Neural cell (in vitro differentiated cells): ENCODE measurements around the gene F13B. TPM values are rescaled to one million over a fixed set of nuclear protein-coding genes. Genes with fewer than 3 reads are reported as not detected.

Experiments used
- H2AFZ ChIP-seq: fragments of 200-600, 300-800 bp; sonication (generic), shearing (Covaris generic); 2 replicates; pipeline ENCODE4 v1.6.0; 2014; ENCODE audit warnings: low read depth, mild to moderate bottlenecking, antibody characterized with exemption, low read length, moderate library complexity
- H3F3A ChIP-seq: fragments of 200-600 bp; shearing (Covaris generic); 2 replicates; pipeline ENCODE4 v1.6.1; 2016; ENCODE audit warnings: mild to moderate bottlenecking, moderate library complexity, mixed read lengths, antibody characterized with exemption, low read length; ENCODE audit not compliant: insufficient read depth, poor library complexity, severe bottlenecking
- H3K27ac ChIP-seq: fragments of 200-600, 300-800 bp; sonication (generic), shearing (Covaris generic); 2 replicates; pipeline ENCODE4 v1.5.1; 2014; ENCODE audit warnings: mild to moderate bottlenecking, low read length, moderate library complexity
- H3K27me3 ChIP-seq: fragments of 300-800, 200-600 bp; sonication (generic), shearing (Covaris generic); 2 replicates; pipeline ENCODE4 v1.6.0; 2014; ENCODE audit warnings: mild to moderate bottlenecking, low read depth, low read length, moderate library complexity; ENCODE audit not compliant: insufficient read depth
- H3K36me3 ChIP-seq: fragments of 300-800, 200-600 bp; sonication (generic), shearing (Covaris generic); 2 replicates; pipeline ENCODE4 v1.5.1; 2014; ENCODE audit warnings: mild to moderate bottlenecking, antibody characterized with exemption, low read length, moderate library complexity; ENCODE audit not compliant: insufficient read depth
- H3K4me2 ChIP-seq: fragments of 300-800, 200-600 bp; sonication (generic), shearing (Covaris generic); 2 replicates; pipeline ENCODE4 v1.6.0; 2014; ENCODE audit warnings: mild to moderate bottlenecking, low read length
- H3K4me3 ChIP-seq: fragments of 300-800, 200-600 bp; sonication (generic), shearing (Covaris generic); 2 replicates; pipeline ENCODE4 v1.5.1; 2014; ENCODE audit warnings: mild to moderate bottlenecking, low read length, moderate library complexity
- H3K79me2 ChIP-seq: fragments of 200-600 bp; shearing (Covaris generic); replicated peaks from 2 replicates; pipeline ENCODE4 v1.6.0; 2014; ENCODE audit warnings: mild to moderate bottlenecking, low read length, moderate library complexity; ENCODE audit not compliant: insufficient read depth
- H3K9ac ChIP-seq: fragments of 300-800, 200-600 bp; sonication (generic), shearing (Covaris generic); 2 replicates; pipeline ENCODE4 v1.6.1; 2016; ENCODE audit warnings: mild to moderate bottlenecking, low read length, mixed read lengths
- H3K9me2 ChIP-seq: fragments of 200-600 bp; shearing (Covaris generic); 2 replicates; pipeline ENCODE4 v1.6.1; 2016; ENCODE audit warnings: mild to moderate bottlenecking, low read length, mixed read lengths; ENCODE audit not compliant: insufficient read depth
- H3K9me3 ChIP-seq: fragments of 200-600, 300-800 bp; sonication (generic), shearing (Covaris generic); 2 replicates; pipeline ENCODE4 v1.6.1; 2016; ENCODE audit warnings: mild to moderate bottlenecking, mixed run types, low read length, moderate library complexity, mixed read lengths
- H4K20me1 ChIP-seq: fragments of 200-600 bp; shearing (Covaris generic); 2 replicates; pipeline ENCODE4 v1.6.1; 2016; ENCODE audit warnings: mild to moderate bottlenecking, mixed run types; ENCODE audit not compliant: insufficient read depth
- EP300 ChIP-seq: fragments of 450-650 bp; conservative IDR thresholded peaks from 2 replicates; pipeline ENCODE4 v1.6.1; 2014; ENCODE audit warnings: antibody characterized with exemption, mild to moderate bottlenecking, moderate library complexity; ENCODE audit not compliant: poor library complexity, severe bottlenecking
- EZH2 ChIP-seq: fragments of 200-600, 300-800 bp; shearing (Covaris generic), sonication (generic); IDR thresholded peaks from 2 replicates; pipeline ENCODE4 v1.6.1; 2014; ENCODE audit warnings: antibody characterized with exemption, low read length, borderline replicate concordance, mild to moderate bottlenecking; ENCODE audit not compliant: insufficient read depth, poor library complexity, severe bottlenecking
- MXI1 ChIP-seq: fragments of 450-650 bp; conservative IDR thresholded peaks from 2 replicates; pipeline ENCODE4 v1.6.1; 2014; ENCODE audit warnings: antibody characterized with exemption, mild to moderate bottlenecking; ENCODE audit not compliant: poor library complexity, severe bottlenecking
- POLR2AphosphoS5 ChIP-seq: IDR thresholded peaks from 2 replicates; pipeline ENCODE4 v1.6.1; 2012
- RAD21 ChIP-seq: fragments of 450-650 bp; conservative IDR thresholded peaks from 2 replicates; pipeline ENCODE4 v1.6.1; 2014; ENCODE audit warnings: antibody characterized with exemption, mild to moderate bottlenecking, moderate library complexity
- SMC3 ChIP-seq: fragments of 450-650 bp; conservative IDR thresholded peaks from 2 replicates; pipeline ENCODE4 v1.6.1; 2014; ENCODE audit warnings: antibody characterized with exemption, mild to moderate bottlenecking, moderate library complexity; ENCODE audit not compliant: poor library complexity
- TAF1 ChIP-seq: IDR thresholded peaks from 2 replicates; pipeline ENCODE4 v1.6.1; 2012; ENCODE audit warnings: low read depth
- polyA plus RNA-seq: library from polyadenylated mRNA; depleted of rRNA; stranded (reverse); fragments of >200 nt; gene quantifications from 2 replicates; pipeline ENCODE4 v1.2.3, GENCODE V29; 2014
- TF ChIP-seq, protein P1 (sequence below): fragments of 450-650 bp; IDR thresholded peaks from 2 replicates; pipeline ENCODE4 v1.5.1; 2014; ENCODE audit warnings: antibody characterized with exemption, mild to moderate bottlenecking, moderate library complexity; ENCODE audit not compliant: poor library complexity, severe bottlenecking
- TF ChIP-seq, protein P2 (sequence below): IDR thresholded peaks from 2 replicates; pipeline ENCODE4 v1.6.1; 2012; ENCODE audit warnings: borderline replicate concordance

Gene F13B
- polyA plus RNA-seq, 1 donor from 2014 or later: not detected

DNA sequence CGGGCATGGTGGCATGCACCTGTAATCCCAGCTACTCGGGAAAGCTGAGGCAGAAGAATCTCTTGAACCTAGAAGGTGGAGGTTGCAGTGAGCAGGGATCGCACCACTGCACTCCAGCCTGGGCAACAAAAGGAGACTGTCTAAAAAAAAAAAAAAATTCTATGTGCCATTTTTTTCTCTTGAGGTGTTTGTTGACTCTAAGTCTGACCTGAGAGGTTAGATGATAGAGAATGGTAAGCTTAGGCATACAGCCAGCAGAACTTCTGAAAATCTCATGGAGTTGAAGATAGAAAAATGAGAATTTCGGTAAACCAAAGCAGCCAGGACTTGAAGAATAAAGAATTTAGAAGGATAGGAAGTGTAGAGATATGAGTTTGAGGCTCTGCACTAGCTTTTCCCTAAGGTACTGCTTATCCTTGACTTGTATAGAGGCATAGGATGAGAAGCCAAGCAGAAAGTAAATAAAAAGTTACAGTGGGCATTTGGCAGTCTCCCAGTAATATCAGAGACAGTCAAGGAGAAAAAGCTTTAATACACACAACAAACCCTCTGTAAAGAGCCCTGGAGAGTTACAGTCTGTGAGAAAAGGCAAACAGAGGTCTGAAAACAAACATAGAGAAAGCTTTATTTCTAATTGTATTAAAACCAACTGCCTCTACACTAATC lies 24.3 kb downstream of the F13B start:
- H3K9me3 ChIP-seq: no peaks in the 10 kb centered on the region
- H3K4me2 ChIP-seq: no peak overlapping the region
- no peak overlapping the region for H3K4me3 ChIP-seq
- H4K20me1 ChIP-seq: no peaks in the 10 kb centered on the region
- H3F3A ChIP-seq: no peaks in the 10 kb centered on the region
- no peak for TF ChIP-seq RAD21
- no peak for TF ChIP-seq TAF1
- TF ChIP-seq, protein P1, sequence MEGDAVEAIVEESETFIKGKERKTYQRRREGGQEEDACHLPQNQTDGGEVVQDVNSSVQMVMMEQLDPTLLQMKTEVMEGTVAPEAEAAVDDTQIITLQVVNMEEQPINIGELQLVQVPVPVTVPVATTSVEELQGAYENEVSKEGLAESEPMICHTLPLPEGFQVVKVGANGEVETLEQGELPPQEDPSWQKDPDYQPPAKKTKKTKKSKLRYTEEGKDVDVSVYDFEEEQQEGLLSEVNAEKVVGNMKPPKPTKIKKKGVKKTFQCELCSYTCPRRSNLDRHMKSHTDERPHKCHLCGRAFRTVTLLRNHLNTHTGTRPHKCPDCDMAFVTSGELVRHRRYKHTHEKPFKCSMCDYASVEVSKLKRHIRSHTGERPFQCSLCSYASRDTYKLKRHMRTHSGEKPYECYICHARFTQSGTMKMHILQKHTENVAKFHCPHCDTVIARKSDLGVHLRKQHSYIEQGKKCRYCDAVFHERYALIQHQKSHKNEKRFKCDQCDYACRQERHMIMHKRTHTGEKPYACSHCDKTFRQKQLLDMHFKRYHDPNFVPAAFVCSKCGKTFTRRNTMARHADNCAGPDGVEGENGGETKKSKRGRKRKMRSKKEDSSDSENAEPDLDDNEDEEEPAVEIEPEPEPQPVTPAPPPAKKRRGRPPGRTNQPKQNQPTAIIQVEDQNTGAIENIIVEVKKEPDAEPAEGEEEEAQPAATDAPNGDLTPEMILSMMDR: no peak
- TF ChIP-seq MXI1: no peak
- TF ChIP-seq, protein P2, sequence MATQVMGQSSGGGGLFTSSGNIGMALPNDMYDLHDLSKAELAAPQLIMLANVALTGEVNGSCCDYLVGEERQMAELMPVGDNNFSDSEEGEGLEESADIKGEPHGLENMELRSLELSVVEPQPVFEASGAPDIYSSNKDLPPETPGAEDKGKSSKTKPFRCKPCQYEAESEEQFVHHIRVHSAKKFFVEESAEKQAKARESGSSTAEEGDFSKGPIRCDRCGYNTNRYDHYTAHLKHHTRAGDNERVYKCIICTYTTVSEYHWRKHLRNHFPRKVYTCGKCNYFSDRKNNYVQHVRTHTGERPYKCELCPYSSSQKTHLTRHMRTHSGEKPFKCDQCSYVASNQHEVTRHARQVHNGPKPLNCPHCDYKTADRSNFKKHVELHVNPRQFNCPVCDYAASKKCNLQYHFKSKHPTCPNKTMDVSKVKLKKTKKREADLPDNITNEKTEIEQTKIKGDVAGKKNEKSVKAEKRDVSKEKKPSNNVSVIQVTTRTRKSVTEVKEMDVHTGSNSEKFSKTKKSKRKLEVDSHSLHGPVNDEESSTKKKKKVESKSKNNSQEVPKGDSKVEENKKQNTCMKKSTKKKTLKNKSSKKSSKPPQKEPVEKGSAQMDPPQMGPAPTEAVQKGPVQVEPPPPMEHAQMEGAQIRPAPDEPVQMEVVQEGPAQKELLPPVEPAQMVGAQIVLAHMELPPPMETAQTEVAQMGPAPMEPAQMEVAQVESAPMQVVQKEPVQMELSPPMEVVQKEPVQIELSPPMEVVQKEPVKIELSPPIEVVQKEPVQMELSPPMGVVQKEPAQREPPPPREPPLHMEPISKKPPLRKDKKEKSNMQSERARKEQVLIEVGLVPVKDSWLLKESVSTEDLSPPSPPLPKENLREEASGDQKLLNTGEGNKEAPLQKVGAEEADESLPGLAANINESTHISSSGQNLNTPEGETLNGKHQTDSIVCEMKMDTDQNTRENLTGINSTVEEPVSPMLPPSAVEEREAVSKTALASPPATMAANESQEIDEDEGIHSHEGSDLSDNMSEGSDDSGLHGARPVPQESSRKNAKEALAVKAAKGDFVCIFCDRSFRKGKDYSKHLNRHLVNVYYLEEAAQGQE: no peak
- no peak for TF ChIP-seq EZH2
- TF ChIP-seq EP300: no peak
- no peak for TF ChIP-seq SMC3
- no peak for TF ChIP-seq POLR2AphosphoS5
- no peak overlapping the region for H2AFZ ChIP-seq
- no peak overlapping the region for H3K27ac ChIP-seq
- H3K79me2 ChIP-seq: no peaks in the 10 kb centered on the region
- no peaks in the 10 kb centered on the region for H3K27me3 ChIP-seq
- H3K36me3 ChIP-seq: no peaks in the 10 kb centered on the region
- no peak overlapping the region for H3K9ac ChIP-seq
- no peaks in the 10 kb centered on the region for H3K9me2 ChIP-seq

DNA sequence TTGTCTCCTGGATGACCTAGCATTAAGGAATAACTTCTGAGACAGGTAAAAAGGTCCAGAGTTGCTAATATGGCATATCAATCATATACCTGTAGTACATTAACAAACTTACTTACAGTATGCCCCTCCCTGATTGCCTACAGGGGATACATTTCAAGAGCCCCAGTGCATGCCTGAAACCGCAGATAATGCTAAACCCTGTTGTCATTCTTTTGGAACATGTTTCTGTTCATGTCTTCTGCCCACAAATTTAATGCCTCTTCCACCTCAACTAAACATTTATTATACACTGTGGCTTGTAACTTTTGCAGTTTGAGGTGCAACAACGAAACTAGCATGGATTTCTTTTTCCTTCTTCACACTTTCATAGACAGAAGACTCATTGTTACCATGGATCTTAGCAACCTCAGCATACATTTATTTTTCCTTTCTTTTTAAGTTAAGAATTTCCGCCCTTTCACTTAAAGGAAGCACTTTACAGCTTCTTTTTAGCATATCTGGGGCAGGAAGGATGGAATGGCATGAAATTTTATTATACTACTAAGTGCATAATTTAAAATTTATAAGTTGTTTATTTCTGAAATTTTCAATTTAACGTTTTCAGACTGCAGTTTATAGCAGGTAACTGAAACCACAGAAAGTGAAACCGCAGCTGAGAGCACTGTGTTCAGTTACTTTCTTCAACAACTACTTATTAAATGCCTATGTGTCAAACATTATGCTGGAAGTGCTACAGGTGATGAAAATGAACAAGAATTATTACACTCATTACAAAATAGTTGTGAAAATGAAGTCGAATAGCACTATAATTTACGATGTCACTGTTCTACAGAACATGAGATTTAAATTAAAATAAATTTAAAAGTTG lies 25.3 kb downstream of the F13B start:
- no peak overlapping the region for H3K9ac ChIP-seq
- H4K20me1 ChIP-seq: no peaks in the 10 kb centered on the region
- no peak overlapping the region for H3K27ac ChIP-seq
- H3F3A ChIP-seq: no peaks in the 10 kb centered on the region
- no peaks in the 10 kb centered on the region for H3K9me3 ChIP-seq
- no peaks in the 10 kb centered on the region for H3K27me3 ChIP-seq
- H3K79me2 ChIP-seq: no peaks in the 10 kb centered on the region
- no peaks in the 10 kb centered on the region for H3K9me2 ChIP-seq
- H3K4me2 ChIP-seq: no peak overlapping the region
- no peak overlapping the region for H3K4me3 ChIP-seq
- H3K36me3 ChIP-seq: no peaks in the 10 kb centered on the region
- no peak for TF ChIP-seq RAD21
- TF ChIP-seq POLR2AphosphoS5: no peak
- TF ChIP-seq MXI1: no peak
- no peak for TF ChIP-seq TAF1
- TF ChIP-seq EZH2: no peak
- TF ChIP-seq EP300: no peak
- TF ChIP-seq, protein P1: no peak
- no peak for TF ChIP-seq SMC3
- TF ChIP-seq, protein P2: no peak
- H2AFZ ChIP-seq: no peak overlapping the region
